ENCODE data around the gene PTGES3L. TPM values are rescaled to one million over a fixed set of nuclear protein-coding genes. Genes with fewer than 3 reads are reported as not detected.

The PTGES3L gene
- polyA plus RNA-seq (2012; ENCODE audit: insufficient read length, low read depth): 0.59 TPM

- TF ChIP-seq POLR2AphosphoS5 (IDR thresholded peaks at IDR 0.05; ENCODE audit: low read depth, low read length) (no peak), SIN3A (IDR thresholded peaks at IDR 0.05; ENCODE audit: borderline replicate concordance, insufficient read depth, low read length) (no peak), REST (IDR thresholded peaks at IDR 0.05; ENCODE audit: insufficient read depth in 1 of 2, low read depth in 2 of 2, low read length in 2 of 2) (no peak)
Observed at GRCh38 chr17:42979511-42980273, at the start of gene PTGES3L. Gene PTGES3L, minus strand, starts transcription at chr17:42980080. Its CDS starts 27 bp downstream, at chr17:42980053.

GRCh38 chr17:43028221-43028861, 48.5 kb upstream of the PTGES3L start:
- TF ChIP-seq POLR2AphosphoS5 (IDR thresholded peaks at IDR 0.05; ENCODE audit: low read depth, low read length) (no peak), FOXP2 (optimal IDR thresholded peaks at IDR 0.05; ENCODE audit: borderline replicate concordance, extremely low read depth, extremely low read length, insufficient read depth) (no peak), REST (IDR thresholded peaks at IDR 0.05; ENCODE audit: insufficient read depth in 1 of 2, low read depth in 2 of 2, low read length in 2 of 2) (no peak), SIN3A (IDR thresholded peaks at IDR 0.05; ENCODE audit: borderline replicate concordance, insufficient read depth, low read length) (no peak), TAF1 (IDR thresholded peaks at IDR 0.05; ENCODE audit: borderline replicate concordance, insufficient read depth, low read length) (no peak)

GRCh38 chr17:43027091-43028032, 47.5 kb upstream of the PTGES3L start:
- TF ChIP-seq FOXP2 (optimal IDR thresholded peaks at IDR 0.05; ENCODE audit: borderline replicate concordance, extremely low read depth, extremely low read length, insufficient read depth) (no peak), TAF1 (IDR thresholded peaks at IDR 0.05; ENCODE audit: borderline replicate concordance, insufficient read depth, low read length) (no peak), REST (IDR thresholded peaks at IDR 0.05; ENCODE audit: insufficient read depth in 1 of 2, low read depth in 2 of 2, low read length in 2 of 2) (no peak), POLR2AphosphoS5 (IDR thresholded peaks at IDR 0.05; ENCODE audit: low read depth, low read length) (no peak), SIN3A (IDR thresholded peaks at IDR 0.05; ENCODE audit: borderline replicate concordance, insufficient read depth, low read length) (no peak)

GRCh38 chr17:43026595-43026994, 46.7 kb upstream of the PTGES3L start:
- TF ChIP-seq SIN3A (IDR thresholded peaks at IDR 0.05; ENCODE audit: borderline replicate concordance, insufficient read depth, low read length) (no peak), REST (IDR thresholded peaks at IDR 0.05; ENCODE audit: insufficient read depth in 1 of 2, low read depth in 2 of 2, low read length in 2 of 2) (no peak), FOXP2 (optimal IDR thresholded peaks at IDR 0.05; ENCODE audit: borderline replicate concordance, extremely low read depth, extremely low read length, insufficient read depth) (no peak), POLR2AphosphoS5 (IDR thresholded peaks at IDR 0.05; ENCODE audit: low read depth, low read length) (no peak), TAF1 (IDR thresholded peaks at IDR 0.05; ENCODE audit: borderline replicate concordance, insufficient read depth, low read length) (no peak)
